Measurements from ENCODE around the gene MIPOL1.

Gene MIPOL1

DNA sequence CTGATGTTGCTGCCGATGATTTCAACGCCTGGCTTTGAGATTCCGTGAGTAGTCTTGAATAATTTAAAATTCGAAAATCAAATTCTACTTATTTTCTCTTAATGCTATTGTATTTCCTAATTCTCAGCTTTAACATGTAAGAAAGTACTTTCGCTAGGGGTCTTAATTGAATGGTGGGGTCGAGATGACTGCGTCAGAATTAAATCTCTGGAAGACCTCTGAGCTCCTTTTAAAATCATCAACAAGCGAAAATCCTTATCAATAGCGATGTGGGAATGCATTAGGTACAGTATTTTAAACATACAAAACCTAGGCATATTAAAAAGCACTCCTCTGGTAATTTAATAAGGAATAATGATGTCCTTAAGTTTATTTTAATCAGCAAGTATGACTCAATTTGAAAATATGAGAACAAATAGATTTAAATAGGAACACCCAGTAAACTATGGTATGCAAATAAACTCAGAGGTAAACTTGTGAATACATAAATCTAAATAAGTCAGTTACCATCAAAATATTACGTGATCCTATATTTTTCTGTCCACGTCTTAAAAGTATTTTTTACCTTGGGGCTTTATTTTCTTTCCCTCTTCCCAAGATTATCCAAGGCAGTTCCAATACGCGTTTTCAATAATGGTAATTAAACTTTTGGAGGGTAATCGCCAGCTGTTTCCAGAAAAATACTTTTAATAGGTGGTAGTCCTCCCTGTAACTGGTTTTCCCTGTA is 395.9 kb downstream of the MIPOL1 start:
- no peak overlapping the region for H3K27ac Mint-ChIP-seq
- no peaks in the 10 kb centered on the region for H3K36me3 Mint-ChIP-seq (ENCODE audit: low read depth)
- no peak for DNase-seq
- H3K27me3 Mint-ChIP-seq (ENCODE audit: low read depth, poor library complexity): peaks cover 99% of the 10 kb centered on the region
- H3K4me1 Mint-ChIP-seq: peaks cover 25% of the 10 kb centered on the region
- no peaks in the 10 kb centered on the region for H3K9me3 Mint-ChIP-seq
- peak overlapping the region; percentile 83 for H3K4me3 Mint-ChIP-seq
- TF ChIP-seq, protein P1, sequence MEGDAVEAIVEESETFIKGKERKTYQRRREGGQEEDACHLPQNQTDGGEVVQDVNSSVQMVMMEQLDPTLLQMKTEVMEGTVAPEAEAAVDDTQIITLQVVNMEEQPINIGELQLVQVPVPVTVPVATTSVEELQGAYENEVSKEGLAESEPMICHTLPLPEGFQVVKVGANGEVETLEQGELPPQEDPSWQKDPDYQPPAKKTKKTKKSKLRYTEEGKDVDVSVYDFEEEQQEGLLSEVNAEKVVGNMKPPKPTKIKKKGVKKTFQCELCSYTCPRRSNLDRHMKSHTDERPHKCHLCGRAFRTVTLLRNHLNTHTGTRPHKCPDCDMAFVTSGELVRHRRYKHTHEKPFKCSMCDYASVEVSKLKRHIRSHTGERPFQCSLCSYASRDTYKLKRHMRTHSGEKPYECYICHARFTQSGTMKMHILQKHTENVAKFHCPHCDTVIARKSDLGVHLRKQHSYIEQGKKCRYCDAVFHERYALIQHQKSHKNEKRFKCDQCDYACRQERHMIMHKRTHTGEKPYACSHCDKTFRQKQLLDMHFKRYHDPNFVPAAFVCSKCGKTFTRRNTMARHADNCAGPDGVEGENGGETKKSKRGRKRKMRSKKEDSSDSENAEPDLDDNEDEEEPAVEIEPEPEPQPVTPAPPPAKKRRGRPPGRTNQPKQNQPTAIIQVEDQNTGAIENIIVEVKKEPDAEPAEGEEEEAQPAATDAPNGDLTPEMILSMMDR (IDR thresholded peaks at IDR 0.05): no peak

DNA sequence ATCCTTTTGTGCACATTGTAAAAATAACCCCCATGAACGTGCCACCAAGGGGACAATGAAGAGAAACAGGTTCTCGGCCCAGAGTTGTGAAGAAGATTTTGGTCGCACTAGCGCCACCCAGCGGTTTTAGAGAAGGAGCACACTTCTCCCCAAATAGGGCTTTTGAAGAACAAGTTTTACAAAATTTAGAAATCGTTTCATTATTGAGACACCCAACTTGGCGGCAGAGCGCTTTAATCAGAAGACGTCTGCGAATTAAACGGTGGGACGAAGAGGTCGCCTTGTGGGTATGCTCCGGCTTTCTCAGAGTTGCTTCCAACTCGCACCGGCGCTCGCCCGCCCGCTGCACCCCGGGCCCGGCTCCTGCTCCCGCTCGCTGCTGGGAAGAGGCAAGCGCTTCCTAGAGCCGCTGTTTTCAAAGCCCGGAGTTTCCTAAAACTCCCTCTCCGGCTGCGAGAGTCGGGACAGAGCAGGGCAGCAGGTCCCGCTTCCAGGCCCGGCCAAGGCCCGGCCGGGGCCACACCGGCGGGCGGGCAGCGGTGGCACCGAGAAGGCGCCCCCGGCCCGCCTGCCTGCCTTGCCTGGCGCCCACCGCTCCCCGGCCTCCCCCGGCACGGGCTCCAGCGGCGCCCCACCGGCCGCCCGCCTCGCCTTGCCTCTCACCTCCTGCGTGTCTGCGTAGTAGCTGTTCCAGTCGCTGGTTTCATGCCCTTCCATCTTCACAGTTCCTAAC is 396.7 kb downstream of the MIPOL1 start:
- peak; percentile 77 for DNase-seq
- Mint-ChIP-seq H3K4me1 (peaks cover 23% of the 10 kb centered on the region), H3K27ac (no peak overlapping the region), H3K4me3 (peak overlapping the region; percentile 83), H3K36me3 (ENCODE audit: low read depth) (no peaks in the 10 kb centered on the region), H3K9me3 (no peaks in the 10 kb centered on the region), H3K27me3 (ENCODE audit: low read depth, poor library complexity) (peaks cover 99% of the 10 kb centered on the region)
- TF ChIP-seq, protein P1 (IDR thresholded peaks at IDR 0.05): peak; percentile 74

DNA sequence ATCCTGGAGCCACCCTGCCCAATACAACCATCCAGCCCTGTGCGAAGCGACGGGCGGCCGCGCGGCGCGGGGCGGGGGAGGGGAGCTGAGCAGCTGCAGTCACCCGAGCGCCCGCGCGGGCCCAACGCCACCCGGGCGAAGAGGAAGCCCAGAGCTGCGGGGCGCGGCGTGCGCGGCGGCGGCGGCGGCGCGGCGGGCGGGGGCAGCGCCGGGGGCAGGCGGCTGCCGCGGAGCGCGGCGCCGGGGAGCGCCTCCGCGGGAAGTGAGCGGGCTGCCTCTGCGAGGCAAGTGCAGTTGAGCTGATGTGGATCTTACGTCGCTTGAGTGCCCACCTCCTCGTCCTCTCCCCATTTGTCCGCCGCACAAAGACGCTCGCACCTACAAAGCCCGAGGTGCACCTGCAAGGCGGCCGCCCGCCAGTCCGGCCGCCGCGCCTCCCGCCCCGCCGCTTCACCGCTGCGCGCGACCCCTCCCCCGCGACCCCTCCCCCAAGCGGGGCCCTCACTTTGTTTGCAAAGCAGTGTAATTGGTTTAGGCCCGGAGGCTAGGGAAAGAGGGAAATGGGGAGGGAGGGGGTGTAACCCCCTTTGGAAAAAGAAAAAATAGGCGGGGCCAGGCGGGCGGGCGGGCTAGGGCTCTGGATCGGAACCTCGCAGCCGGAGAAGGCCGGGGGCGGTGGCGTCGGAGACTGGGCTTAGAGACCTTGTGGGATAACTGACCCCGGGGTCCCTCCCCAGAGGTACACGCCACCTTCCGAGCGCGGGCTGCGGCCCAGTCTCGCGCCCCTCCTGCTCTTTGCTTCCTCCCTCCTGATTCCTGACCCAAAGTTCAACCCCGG is 397.5 kb downstream of the MIPOL1 start, which contains the start of the genes FOXA1 and TTC6:
Gene FOXA1 (minus strand): TSS at position 279 of the 838 bp plus-strand sequence. CDS start 277 bp downstream, at position 2.
Gene TTC6 (plus strand): TSS at position 659 of the 838 bp plus-strand sequence. CDS start 26,436 bp downstream, outside the sequence.
- H3K9me3 Mint-ChIP-seq: no peaks in the 10 kb centered on the region
- H3K4me1 Mint-ChIP-seq: peaks cover 27% of the 10 kb centered on the region
- peaks cover 99% of the 10 kb centered on the region for H3K27me3 Mint-ChIP-seq (ENCODE audit: low read depth, poor library complexity)
- TF ChIP-seq, protein P1 (IDR thresholded peaks at IDR 0.05): no peak
- H3K27ac Mint-ChIP-seq: no peak within 1 kb of the TSS
- DNase-seq: peak; percentile 63
- peak within 1 kb of the TSS; percentile 83 for H3K4me3 Mint-ChIP-seq
- no peaks in the 10 kb centered on the region for H3K36me3 Mint-ChIP-seq (ENCODE audit: low read depth)

DNA sequence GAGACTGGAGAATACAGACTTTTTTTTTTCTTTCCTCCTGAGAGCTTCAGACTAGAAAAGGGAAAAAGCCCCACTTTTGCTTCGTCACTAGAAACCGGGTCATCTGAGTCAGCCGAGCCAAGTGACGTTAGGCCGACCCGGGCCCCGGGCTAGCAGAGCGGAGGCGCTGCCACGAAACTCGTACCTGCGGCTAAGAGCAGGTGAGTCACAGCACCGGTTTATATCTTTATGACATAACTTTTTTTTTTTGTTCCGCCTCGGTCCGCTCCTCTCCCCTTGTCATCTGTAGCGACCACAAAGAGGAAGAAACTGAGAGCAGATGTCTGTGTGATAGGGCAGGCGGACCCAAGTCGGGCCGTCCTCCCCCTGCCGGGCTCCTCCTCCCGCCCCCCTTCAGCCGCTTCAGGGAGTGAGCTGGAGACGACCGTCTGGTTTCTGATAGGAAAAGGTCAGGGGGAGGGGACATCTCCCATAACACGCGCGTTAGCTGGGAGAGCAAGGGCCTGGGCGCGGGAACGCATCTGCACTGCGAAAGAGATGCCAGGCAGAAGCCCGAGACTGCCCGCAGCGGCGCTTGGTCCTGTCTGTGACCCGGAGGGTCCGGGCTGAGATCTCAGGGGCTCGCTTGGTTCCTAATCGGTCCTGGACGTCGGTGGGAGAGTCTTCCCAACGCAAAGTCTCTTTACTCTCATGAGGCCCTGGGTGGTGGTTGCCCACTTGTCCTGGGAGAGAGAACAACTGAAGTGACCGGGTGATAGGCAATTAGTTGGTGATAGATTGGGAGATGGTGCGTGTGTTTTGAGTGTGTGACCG is 398.3 kb downstream of the MIPOL1 start:
- H3K36me3 Mint-ChIP-seq (ENCODE audit: low read depth): no peaks in the 10 kb centered on the region
- peaks cover 31% of the 10 kb centered on the region for H3K4me1 Mint-ChIP-seq
- TF ChIP-seq, protein P1 (IDR thresholded peaks at IDR 0.05): no peak
- H3K27ac Mint-ChIP-seq: no peak overlapping the region
- peaks cover 99% of the 10 kb centered on the region for H3K27me3 Mint-ChIP-seq (ENCODE audit: low read depth, poor library complexity)
- H3K4me3 Mint-ChIP-seq: peak overlapping the region; percentile 65
- no peaks in the 10 kb centered on the region for H3K9me3 Mint-ChIP-seq
- peak; percentile 41 for DNase-seq

DNA sequence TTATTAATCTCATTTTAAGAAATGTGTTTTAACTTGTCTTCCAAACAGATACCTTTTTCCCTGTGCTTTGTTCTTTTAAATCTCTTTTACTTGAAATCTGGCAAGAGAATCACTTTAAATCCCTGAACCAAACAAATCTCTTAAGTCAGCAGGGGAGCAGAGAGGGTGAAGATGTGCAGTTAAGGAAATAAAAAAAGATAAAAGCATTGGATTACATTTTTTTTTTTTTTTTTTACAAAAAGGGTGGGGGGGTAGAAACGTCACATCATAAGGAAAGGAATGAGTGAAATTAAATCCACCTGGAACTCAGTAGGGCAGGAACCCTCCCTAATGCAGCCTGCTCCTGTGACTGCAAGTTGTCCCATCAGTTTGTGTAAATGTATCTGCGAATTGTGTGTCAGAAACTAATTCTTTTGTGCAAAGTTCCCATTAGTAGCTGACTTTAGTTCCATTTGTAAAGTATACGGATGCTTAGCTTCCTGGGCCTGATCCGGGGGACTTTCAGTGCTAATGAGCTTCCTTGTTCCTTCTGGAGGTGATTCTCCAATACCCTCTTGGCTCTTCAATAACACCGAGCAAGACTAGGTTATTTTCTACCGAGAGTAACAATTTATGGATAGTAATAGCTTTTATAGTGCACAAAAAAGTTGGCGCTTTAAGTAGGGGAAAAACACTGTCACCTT is 399.2 kb downstream of the MIPOL1 start:
- H3K36me3 Mint-ChIP-seq (ENCODE audit: low read depth): no peaks in the 10 kb centered on the region
- H3K4me3 Mint-ChIP-seq: no peak overlapping the region
- H3K4me1 Mint-ChIP-seq: peaks cover 26% of the 10 kb centered on the region
- H3K27me3 Mint-ChIP-seq (ENCODE audit: low read depth, poor library complexity): peaks cover 99% of the 10 kb centered on the region
- TF ChIP-seq, protein P1 (IDR thresholded peaks at IDR 0.05): no peak
- no peak for DNase-seq
- H3K9me3 Mint-ChIP-seq: no peaks in the 10 kb centered on the region
- no peak overlapping the region for H3K27ac Mint-ChIP-seq
